ENCODE measurements around the gene WFDC5.

GRCh38 chr20:45118028-45118427, 3.1 kb upstream of the WFDC5 start:
- TF ChIP-seq POLR2AphosphoS5 (IDR thresholded peaks at IDR 0.05; ENCODE audit: low read depth): no peak
- TF ChIP-seq, protein P1, sequence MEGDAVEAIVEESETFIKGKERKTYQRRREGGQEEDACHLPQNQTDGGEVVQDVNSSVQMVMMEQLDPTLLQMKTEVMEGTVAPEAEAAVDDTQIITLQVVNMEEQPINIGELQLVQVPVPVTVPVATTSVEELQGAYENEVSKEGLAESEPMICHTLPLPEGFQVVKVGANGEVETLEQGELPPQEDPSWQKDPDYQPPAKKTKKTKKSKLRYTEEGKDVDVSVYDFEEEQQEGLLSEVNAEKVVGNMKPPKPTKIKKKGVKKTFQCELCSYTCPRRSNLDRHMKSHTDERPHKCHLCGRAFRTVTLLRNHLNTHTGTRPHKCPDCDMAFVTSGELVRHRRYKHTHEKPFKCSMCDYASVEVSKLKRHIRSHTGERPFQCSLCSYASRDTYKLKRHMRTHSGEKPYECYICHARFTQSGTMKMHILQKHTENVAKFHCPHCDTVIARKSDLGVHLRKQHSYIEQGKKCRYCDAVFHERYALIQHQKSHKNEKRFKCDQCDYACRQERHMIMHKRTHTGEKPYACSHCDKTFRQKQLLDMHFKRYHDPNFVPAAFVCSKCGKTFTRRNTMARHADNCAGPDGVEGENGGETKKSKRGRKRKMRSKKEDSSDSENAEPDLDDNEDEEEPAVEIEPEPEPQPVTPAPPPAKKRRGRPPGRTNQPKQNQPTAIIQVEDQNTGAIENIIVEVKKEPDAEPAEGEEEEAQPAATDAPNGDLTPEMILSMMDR (conservative IDR thresholded peaks at IDR 0.05; ENCODE audit: low read depth in 2 of 2): no peak
- no peak for TF ChIP-seq EZH2 (IDR thresholded peaks at IDR 0.05; ENCODE audit: low read depth, unreplicated experiment)
- no peak for TF ChIP-seq EZH2phosphoT487 (IDR thresholded peaks at IDR 0.05; ENCODE audit: unreplicated experiment)
- TF ChIP-seq CREB1 (CRISPR knock-in tag; IDR thresholded peaks at IDR 0.05; ENCODE audit: low read depth): no peak
- TF ChIP-seq, protein P2, sequence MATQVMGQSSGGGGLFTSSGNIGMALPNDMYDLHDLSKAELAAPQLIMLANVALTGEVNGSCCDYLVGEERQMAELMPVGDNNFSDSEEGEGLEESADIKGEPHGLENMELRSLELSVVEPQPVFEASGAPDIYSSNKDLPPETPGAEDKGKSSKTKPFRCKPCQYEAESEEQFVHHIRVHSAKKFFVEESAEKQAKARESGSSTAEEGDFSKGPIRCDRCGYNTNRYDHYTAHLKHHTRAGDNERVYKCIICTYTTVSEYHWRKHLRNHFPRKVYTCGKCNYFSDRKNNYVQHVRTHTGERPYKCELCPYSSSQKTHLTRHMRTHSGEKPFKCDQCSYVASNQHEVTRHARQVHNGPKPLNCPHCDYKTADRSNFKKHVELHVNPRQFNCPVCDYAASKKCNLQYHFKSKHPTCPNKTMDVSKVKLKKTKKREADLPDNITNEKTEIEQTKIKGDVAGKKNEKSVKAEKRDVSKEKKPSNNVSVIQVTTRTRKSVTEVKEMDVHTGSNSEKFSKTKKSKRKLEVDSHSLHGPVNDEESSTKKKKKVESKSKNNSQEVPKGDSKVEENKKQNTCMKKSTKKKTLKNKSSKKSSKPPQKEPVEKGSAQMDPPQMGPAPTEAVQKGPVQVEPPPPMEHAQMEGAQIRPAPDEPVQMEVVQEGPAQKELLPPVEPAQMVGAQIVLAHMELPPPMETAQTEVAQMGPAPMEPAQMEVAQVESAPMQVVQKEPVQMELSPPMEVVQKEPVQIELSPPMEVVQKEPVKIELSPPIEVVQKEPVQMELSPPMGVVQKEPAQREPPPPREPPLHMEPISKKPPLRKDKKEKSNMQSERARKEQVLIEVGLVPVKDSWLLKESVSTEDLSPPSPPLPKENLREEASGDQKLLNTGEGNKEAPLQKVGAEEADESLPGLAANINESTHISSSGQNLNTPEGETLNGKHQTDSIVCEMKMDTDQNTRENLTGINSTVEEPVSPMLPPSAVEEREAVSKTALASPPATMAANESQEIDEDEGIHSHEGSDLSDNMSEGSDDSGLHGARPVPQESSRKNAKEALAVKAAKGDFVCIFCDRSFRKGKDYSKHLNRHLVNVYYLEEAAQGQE (IDR thresholded peaks at IDR 0.05; ENCODE audit: unreplicated experiment): no peak
- TF ChIP-seq NANOG (IDR thresholded peaks at IDR 0.05; ENCODE audit: borderline replicate concordance): no peak
- TF ChIP-seq STAT1 (IDR thresholded peaks at IDR 0.05; ENCODE audit: unreplicated experiment): no peak
- no peak for TF ChIP-seq JUNB (IDR thresholded peaks at IDR 0.05; ENCODE audit: unreplicated experiment)
- TF ChIP-seq ZNF331 (CRISPR knock-in tag; IDR thresholded peaks at IDR 0.05; ENCODE audit: low read depth): no peak
- TF ChIP-seq, protein P3, sequence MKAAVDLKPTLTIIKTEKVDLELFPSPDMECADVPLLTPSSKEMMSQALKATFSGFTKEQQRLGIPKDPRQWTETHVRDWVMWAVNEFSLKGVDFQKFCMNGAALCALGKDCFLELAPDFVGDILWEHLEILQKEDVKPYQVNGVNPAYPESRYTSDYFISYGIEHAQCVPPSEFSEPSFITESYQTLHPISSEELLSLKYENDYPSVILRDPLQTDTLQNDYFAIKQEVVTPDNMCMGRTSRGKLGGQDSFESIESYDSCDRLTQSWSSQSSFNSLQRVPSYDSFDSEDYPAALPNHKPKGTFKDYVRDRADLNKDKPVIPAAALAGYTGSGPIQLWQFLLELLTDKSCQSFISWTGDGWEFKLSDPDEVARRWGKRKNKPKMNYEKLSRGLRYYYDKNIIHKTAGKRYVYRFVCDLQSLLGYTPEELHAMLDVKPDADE (IDR thresholded peaks at IDR 0.05): no peak
- TF ChIP-seq ZNF114 (CRISPR knock-in tag; IDR thresholded peaks at IDR 0.05): no peak
